PFSK-1 (cell line): Measurements from ENCODE around the gene CCDC102A.

ENCODE experiments used
- FOXP2 ChIP-seq: optimal IDR thresholded peaks from 2 replicates; pipeline ENCODE3; 2011; ENCODE audit warnings: borderline replicate concordance, control low read depth, inconsistent platforms; ENCODE audit not compliant: insufficient read depth; ENCODE audit errors: extremely low read length, extremely low read depth
- POLR2AphosphoS5 ChIP-seq: IDR thresholded peaks from 2 replicates; pipeline ENCODE4 v1.6.1; 2012; ENCODE audit warnings: low read depth, mild to moderate bottlenecking, control low read depth, low read length, moderate library complexity
- REST ChIP-seq, 2 experiments: IDR thresholded peaks; 2 replicates each; pipeline versions ENCODE4 v1.6.1 to v1.8.0; 2011 to 2012; ENCODE audit warnings: low read depth in 2 of 2, low read length in 2 of 2, control low read depth in 1 of 2, inconsistent platforms in 1 of 2, mild to moderate bottlenecking in 1 of 2, moderate library complexity in 1 of 2; ENCODE audit not compliant: insufficient read depth in 1 of 2
- SIN3A ChIP-seq: IDR thresholded peaks from 2 replicates; pipeline ENCODE4 v1.6.1; 2012; ENCODE audit warnings: mild to moderate bottlenecking, low read length, moderate library complexity, borderline replicate concordance; ENCODE audit not compliant: insufficient read depth
- TAF1 ChIP-seq: IDR thresholded peaks from 2 replicates; pipeline ENCODE4 v1.6.1; 2012; ENCODE audit warnings: low read length, control low read depth, borderline replicate concordance; ENCODE audit not compliant: insufficient read depth

Gene CCDC102A

GRCh38 chr16:57534881-57535658 lies 1.3 kb downstream of the CCDC102A start:
- TF ChIP-seq TAF1 = no peak
- TF ChIP-seq POLR2AphosphoS5 = no peak
- TF ChIP-seq SIN3A = no peak
- TF ChIP-seq FOXP2 = no peak
- TF ChIP-seq REST (IDR thresholded peaks at IDR 0.05; ENCODE audit: insufficient read depth in 1 of 2, low read depth in 2 of 2, low read length in 2 of 2) = no peak

- TF ChIP-seq SIN3A (no peak), TAF1 (no peak), FOXP2 (no peak), REST (IDR thresholded peaks at IDR 0.05; ENCODE audit: insufficient read depth in 1 of 2, low read depth in 2 of 2, low read length in 2 of 2) (no peak), POLR2AphosphoS5 (no peak)
These were observed 2.0 kb downstream of the CCDC102A start for GRCh38 chr16:57534337-57534880.

DNA sequence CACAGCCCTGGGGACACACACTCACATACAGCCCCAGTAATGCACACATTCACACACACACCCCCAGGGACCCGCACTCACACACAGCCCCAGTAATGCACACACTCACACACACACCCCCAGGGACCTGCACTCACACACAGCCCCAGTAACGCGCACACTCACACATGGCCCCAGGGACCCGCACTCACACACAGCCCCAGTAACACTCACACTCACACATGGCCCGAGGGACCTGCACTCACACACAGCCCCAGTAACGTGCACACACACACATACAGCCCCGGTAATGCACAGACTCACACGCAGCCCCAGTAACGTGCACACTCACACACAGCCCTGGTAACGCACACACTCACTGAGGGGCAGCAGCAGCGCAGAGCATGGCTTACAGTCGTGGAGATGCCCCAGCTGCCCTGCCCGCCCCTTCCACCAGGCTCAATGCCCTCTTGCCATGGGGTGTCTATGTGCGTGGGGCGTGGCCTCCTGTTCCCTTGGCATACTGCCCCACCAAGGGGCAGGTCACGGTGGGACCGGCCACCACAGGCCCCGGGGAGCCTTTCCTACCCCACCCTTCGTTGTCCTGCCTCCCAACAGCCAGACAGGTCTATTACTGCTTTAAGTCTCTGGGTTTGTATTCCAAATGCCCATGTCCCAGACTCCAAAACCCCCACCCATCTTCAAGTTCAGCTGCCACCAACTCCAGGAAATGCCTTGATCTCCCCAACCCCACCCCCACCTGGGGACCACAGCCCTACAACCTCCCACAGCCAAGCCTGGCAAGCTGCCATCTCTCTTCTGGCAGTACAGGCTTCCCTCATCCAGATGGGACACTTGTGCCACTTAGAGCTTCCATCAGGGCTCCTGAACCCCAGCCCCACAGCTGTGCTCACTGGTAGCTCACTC lies 2.7 kb downstream of the CCDC102A start:
- no peak for TF ChIP-seq POLR2AphosphoS5

- TF ChIP-seq SIN3A (no peak), POLR2AphosphoS5 (no peak), FOXP2 (no peak), REST (IDR thresholded peaks at IDR 0.05; ENCODE audit: insufficient read depth in 1 of 2, low read depth in 2 of 2, low read length in 2 of 2) (no peak)
These were observed 4.1 kb downstream of the CCDC102A start for GRCh38 chr16:57532266-57532625.

DNA sequence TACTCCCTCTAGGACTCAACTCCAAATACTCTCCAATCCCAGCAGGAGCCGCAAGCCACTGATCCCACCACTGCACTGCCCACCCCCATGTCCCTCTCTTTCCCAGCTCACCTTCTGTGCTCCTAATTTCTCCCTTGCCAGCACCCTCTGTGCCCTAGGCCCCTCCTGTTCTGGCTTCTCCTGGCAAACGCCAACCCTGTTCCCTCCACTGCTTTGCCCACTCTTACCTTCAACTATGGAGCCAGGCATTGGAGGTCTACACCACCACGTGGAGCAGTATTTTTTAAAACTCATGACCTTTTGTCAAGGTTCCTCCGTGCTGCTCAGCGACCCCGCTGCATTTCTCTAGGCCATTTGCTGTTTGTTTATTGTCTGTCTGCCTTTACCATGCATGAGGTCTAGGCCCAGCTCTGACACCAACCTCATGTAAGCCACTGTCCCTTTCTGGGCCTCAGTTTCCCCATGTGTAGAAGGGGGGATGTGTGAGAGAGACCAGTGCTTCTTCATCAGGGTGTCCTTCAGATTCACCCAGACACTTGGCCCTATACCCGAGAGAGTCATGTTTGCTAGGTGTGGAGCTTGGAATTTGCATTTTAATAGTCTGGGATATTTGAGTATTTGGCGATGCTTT lies 4.6 kb downstream of the CCDC102A start:
- TF ChIP-seq SIN3A = no peak
- no peak for TF ChIP-seq POLR2AphosphoS5
- no peak for TF ChIP-seq FOXP2
- TF ChIP-seq REST (IDR thresholded peaks at IDR 0.05; ENCODE audit: insufficient read depth in 1 of 2, low read depth in 2 of 2, low read length in 2 of 2) = no peak
- no peak for TF ChIP-seq TAF1
